ENCODE measurements around the gene MRPL12. TPM values are rescaled to one million over a fixed set of nuclear protein-coding genes. Genes with fewer than 3 reads are reported as not detected.

Gene MRPL12
- polyA plus RNA-seq, 1 donor: 52.4 TPM

- Histone ChIP-seq H3K27ac (ENCODE audit: low read length) (no peak overlapping the region), H3K36me3 (ENCODE audit: control insufficient read depth, insufficient read depth, low read length) (peaks cover 21% of the 10 kb centered on the region), H3K27me3 (ENCODE audit: control insufficient read depth, insufficient read depth, low read length) (no peaks in the 10 kb centered on the region), H3K9me3 (ENCODE audit: control insufficient read depth, low read depth, low read length) (no peaks in the 10 kb centered on the region), H3K4me3 (ENCODE audit: low read length) (no peak overlapping the region), H3K4me1 (ENCODE audit: control insufficient read depth, insufficient read depth, low read length) (peaks cover 20% of the 10 kb centered on the region)
- no CpG with 5 or more reads among the region's 12 CpGs for WGBS (ENCODE audit: insufficient coverage, low lambda C conversion rate)
- DNase-seq: no peak
These were observed 13.5 kb downstream of the MRPL12 start for GRCh38 chr17:81716674-81716996.

GRCh38 chr17:81717049-81717765, 14.0 kb downstream of the MRPL12 start:
- H3K4me3 ChIP-seq (ENCODE audit: low read length): no peak overlapping the region
- peaks cover 21% of the 10 kb centered on the region for H3K36me3 ChIP-seq (ENCODE audit: control insufficient read depth, insufficient read depth, low read length)

GRCh38 chr17:81717766-81718089, 14.6 kb downstream of the MRPL12 start:
- WGBS (ENCODE audit: insufficient coverage, low lambda C conversion rate): no CpG with 5 or more reads among the region's 9 CpGs
- H3K4me3 ChIP-seq (ENCODE audit: low read length): no peak overlapping the region
- no peaks in the 10 kb centered on the region for H3K27me3 ChIP-seq (ENCODE audit: control insufficient read depth, insufficient read depth, low read length)
- H3K36me3 ChIP-seq (ENCODE audit: control insufficient read depth, insufficient read depth, low read length): peaks cover 21% of the 10 kb centered on the region
- H3K4me1 ChIP-seq (ENCODE audit: control insufficient read depth, insufficient read depth, low read length): peaks cover 24% of the 10 kb centered on the region
- H3K9me3 ChIP-seq (ENCODE audit: control insufficient read depth, low read depth, low read length): no peaks in the 10 kb centered on the region
- no peak for DNase-seq
- no peak overlapping the region for H3K27ac ChIP-seq (ENCODE audit: low read length)

More at GRCh38 chr17:81717049-81717765, 14.0 kb downstream of the MRPL12 start:
- H3K4me1 ChIP-seq (ENCODE audit: control insufficient read depth, insufficient read depth, low read length): peaks cover 20% of the 10 kb centered on the region
- no peaks in the 10 kb centered on the region for H3K9me3 ChIP-seq (ENCODE audit: control insufficient read depth, low read depth, low read length)
- no CpG with 5 or more reads among the region's 25 CpGs for WGBS (ENCODE audit: insufficient coverage, low lambda C conversion rate)
- H3K27me3 ChIP-seq (ENCODE audit: control insufficient read depth, insufficient read depth, low read length): no peaks in the 10 kb centered on the region
- no peak overlapping the region for H3K27ac ChIP-seq (ENCODE audit: low read length)
- DNase-seq: no peak

- H3K4me3 ChIP-seq (ENCODE audit: low read length): no peak overlapping the region
- no peak overlapping the region for H3K27ac ChIP-seq (ENCODE audit: low read length)
- H3K27me3 ChIP-seq (ENCODE audit: control insufficient read depth, insufficient read depth, low read length): no peaks in the 10 kb centered on the region
- H3K9me3 ChIP-seq (ENCODE audit: control insufficient read depth, low read depth, low read length): no peaks in the 10 kb centered on the region
- no CpG with 5 or more reads among the region's 33 CpGs for WGBS (ENCODE audit: insufficient coverage, low lambda C conversion rate)
- peaks cover 21% of the 10 kb centered on the region for H3K36me3 ChIP-seq (ENCODE audit: control insufficient read depth, insufficient read depth, low read length)
- peaks cover 12% of the 10 kb centered on the region for H3K4me1 ChIP-seq (ENCODE audit: control insufficient read depth, insufficient read depth, low read length)
- DNase-seq: no peak
These were observed 16.5 kb downstream of the MRPL12 start for GRCh38 chr17:81719410-81720266.

GRCh38 chr17:81720267-81721071, 17.3 kb downstream of the MRPL12 start:
- no peak for DNase-seq
- no peak overlapping the region for H3K27ac ChIP-seq (ENCODE audit: low read length)
- H3K4me3 ChIP-seq (ENCODE audit: low read length): no peak overlapping the region
- peaks cover 12% of the 10 kb centered on the region for H3K4me1 ChIP-seq (ENCODE audit: control insufficient read depth, insufficient read depth, low read length)
- H3K36me3 ChIP-seq (ENCODE audit: control insufficient read depth, insufficient read depth, low read length): peaks cover 16% of the 10 kb centered on the region
- no CpG with 5 or more reads among the region's 33 CpGs for WGBS (ENCODE audit: insufficient coverage, low lambda C conversion rate)
- no peaks in the 10 kb centered on the region for H3K27me3 ChIP-seq (ENCODE audit: control insufficient read depth, insufficient read depth, low read length)
- H3K9me3 ChIP-seq (ENCODE audit: control insufficient read depth, low read depth, low read length): no peaks in the 10 kb centered on the region

GRCh38 chr17:81722184-81723120, 19.3 kb downstream of the MRPL12 start:
- 0% methylated on average over 1 of the region's 10 CpGs for WGBS (ENCODE audit: insufficient coverage, low lambda C conversion rate)
- H3K4me3 ChIP-seq (ENCODE audit: low read length): no peak overlapping the region
- peaks cover 7% of the 10 kb centered on the region for H3K36me3 ChIP-seq (ENCODE audit: control insufficient read depth, insufficient read depth, low read length)
- peak in 1 of 2 donors; percentile 41 for DNase-seq
- H3K27ac ChIP-seq (ENCODE audit: low read length): no peak overlapping the region
- H3K9me3 ChIP-seq (ENCODE audit: control insufficient read depth, low read depth, low read length): no peaks in the 10 kb centered on the region
- H3K4me1 ChIP-seq (ENCODE audit: control insufficient read depth, insufficient read depth, low read length): peaks cover 12% of the 10 kb centered on the region
- H3K27me3 ChIP-seq (ENCODE audit: control insufficient read depth, insufficient read depth, low read length): no peaks in the 10 kb centered on the region

- H3K9me3 ChIP-seq (ENCODE audit: control insufficient read depth, low read depth, low read length): no peaks in the 10 kb centered on the region
- H3K36me3 ChIP-seq (ENCODE audit: control insufficient read depth, insufficient read depth, low read length): peaks cover 4% of the 10 kb centered on the region
- DNase-seq: no peak
- H3K4me3 ChIP-seq (ENCODE audit: low read length): no peak overlapping the region
- peaks cover 12% of the 10 kb centered on the region for H3K4me1 ChIP-seq (ENCODE audit: control insufficient read depth, insufficient read depth, low read length)
- no peak overlapping the region for H3K27ac ChIP-seq (ENCODE audit: low read length)
- WGBS (ENCODE audit: insufficient coverage, low lambda C conversion rate): 82% methylated on average over 2 of the region's 12 CpGs
- H3K27me3 ChIP-seq (ENCODE audit: control insufficient read depth, insufficient read depth, low read length): no peaks in the 10 kb centered on the region
These were observed 20.6 kb downstream of the MRPL12 start for GRCh38 chr17:81723651-81724209.

- Histone ChIP-seq H3K27ac (ENCODE audit: low read length) (no peak overlapping the region), H3K36me3 (ENCODE audit: control insufficient read depth, insufficient read depth, low read length) (no peaks in the 10 kb centered on the region), H3K4me3 (ENCODE audit: low read length) (no peak overlapping the region), H3K27me3 (ENCODE audit: control insufficient read depth, insufficient read depth, low read length) (no peaks in the 10 kb centered on the region), H3K9me3 (ENCODE audit: control insufficient read depth, low read depth, low read length) (no peaks in the 10 kb centered on the region), H3K4me1 (ENCODE audit: control insufficient read depth, insufficient read depth, low read length) (peaks cover 12% of the 10 kb centered on the region)
- no CpG with 5 or more reads among the region's 9 CpGs for WGBS (ENCODE audit: insufficient coverage, low lambda C conversion rate)
- DNase-seq: no peak
These were observed 22.3 kb downstream of the MRPL12 start for GRCh38 chr17:81725439-81725838.

GRCh38 chr17:81726004-81726403, 22.8 kb downstream of the MRPL12 start:
- WGBS (ENCODE audit: insufficient coverage, low lambda C conversion rate): 80% methylated on average over 1 of the region's 9 CpGs
- H3K9me3 ChIP-seq (ENCODE audit: control insufficient read depth, low read depth, low read length): no peaks in the 10 kb centered on the region
- no peaks in the 10 kb centered on the region for H3K27me3 ChIP-seq (ENCODE audit: control insufficient read depth, insufficient read depth, low read length)
- no peaks in the 10 kb centered on the region for H3K36me3 ChIP-seq (ENCODE audit: control insufficient read depth, insufficient read depth, low read length)
- no peak for DNase-seq
- H3K27ac ChIP-seq (ENCODE audit: low read length): no peak overlapping the region
- no peak overlapping the region for H3K4me3 ChIP-seq (ENCODE audit: low read length)
- peaks cover 12% of the 10 kb centered on the region for H3K4me1 ChIP-seq (ENCODE audit: control insufficient read depth, insufficient read depth, low read length)

Measured in large intestine (tissue), 3 donors.